ENCODE results near the gene CCDC157.
"Not testable (repeated sequence)": the region's sequence is repeated elsewhere in the genome, so short reads cannot be mapped to it uniquely, and the experiment has no call there.

DNA sequence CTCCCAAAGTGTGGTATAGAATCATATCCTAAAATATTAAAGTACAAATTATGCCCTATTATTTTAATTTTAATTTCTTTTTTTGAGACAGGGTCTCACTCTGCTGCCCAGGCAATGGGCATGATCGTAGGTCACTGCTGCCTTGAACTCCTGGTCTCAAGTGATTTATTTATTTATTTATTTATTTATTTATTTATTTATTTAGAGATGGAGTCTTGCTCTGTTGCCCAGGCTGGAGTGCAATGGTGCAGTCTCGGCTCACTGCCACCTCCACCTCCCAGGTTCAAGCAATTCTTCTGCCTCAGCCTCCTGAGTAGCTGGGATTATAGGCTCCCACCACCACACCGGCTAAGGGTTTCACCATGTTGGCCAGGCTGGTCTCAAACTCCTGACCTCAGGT, 44.2 kb downstream of the CCDC157 start:
- TF ChIP-seq ZNF8 (CRISPR knock-in tag; IDR thresholded peaks at IDR 0.05); TCF4 (CRISPR knock-in tag; IDR thresholded peaks at IDR 0.05; ENCODE audit: borderline replicate concordance); CREB5 (CRISPR knock-in tag; IDR thresholded peaks at IDR 0.05; ENCODE audit: low read depth); PPARA (CRISPR knock-in tag; IDR thresholded peaks at IDR 0.05; ENCODE audit: borderline replicate concordance); ZFP3 (CRISPR knock-in tag; IDR thresholded peaks at IDR 0.05); GLIS3 (CRISPR knock-in tag; IDR thresholded peaks at IDR 0.05); RARB (CRISPR knock-in tag; IDR thresholded peaks at IDR 0.05); ARNTL (CRISPR knock-in tag; IDR thresholded peaks at IDR 0.05; ENCODE audit: borderline replicate concordance, low read depth); POU6F1 (CRISPR knock-in tag; IDR thresholded peaks at IDR 0.05; ENCODE audit: borderline replicate concordance, low read depth); TSHZ2 (CRISPR knock-in tag; IDR thresholded peaks at IDR 0.05); ISL1 (CRISPR knock-in tag; IDR thresholded peaks at IDR 0.05); BACH2 (CRISPR knock-in tag; IDR thresholded peaks at IDR 0.05; ENCODE audit: borderline replicate concordance): not testable (repeated sequence)
- TF ChIP-seq, protein P1, sequence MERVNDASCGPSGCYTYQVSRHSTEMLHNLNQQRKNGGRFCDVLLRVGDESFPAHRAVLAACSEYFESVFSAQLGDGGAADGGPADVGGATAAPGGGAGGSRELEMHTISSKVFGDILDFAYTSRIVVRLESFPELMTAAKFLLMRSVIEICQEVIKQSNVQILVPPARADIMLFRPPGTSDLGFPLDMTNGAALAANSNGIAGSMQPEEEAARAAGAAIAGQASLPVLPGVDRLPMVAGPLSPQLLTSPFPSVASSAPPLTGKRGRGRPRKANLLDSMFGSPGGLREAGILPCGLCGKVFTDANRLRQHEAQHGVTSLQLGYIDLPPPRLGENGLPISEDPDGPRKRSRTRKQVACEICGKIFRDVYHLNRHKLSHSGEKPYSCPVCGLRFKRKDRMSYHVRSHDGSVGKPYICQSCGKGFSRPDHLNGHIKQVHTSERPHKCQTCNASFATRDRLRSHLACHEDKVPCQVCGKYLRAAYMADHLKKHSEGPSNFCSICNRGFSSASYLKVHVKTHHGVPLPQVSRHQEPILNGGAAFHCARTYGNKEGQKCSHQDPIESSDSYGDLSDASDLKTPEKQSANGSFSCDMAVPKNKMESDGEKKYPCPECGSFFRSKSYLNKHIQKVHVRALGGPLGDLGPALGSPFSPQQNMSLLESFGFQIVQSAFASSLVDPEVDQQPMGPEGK (CRISPR knock-in tag; IDR thresholded peaks at IDR 0.05; ENCODE audit: borderline replicate concordance), result not testable (repeated sequence)
- TF ChIP-seq, protein P2, sequence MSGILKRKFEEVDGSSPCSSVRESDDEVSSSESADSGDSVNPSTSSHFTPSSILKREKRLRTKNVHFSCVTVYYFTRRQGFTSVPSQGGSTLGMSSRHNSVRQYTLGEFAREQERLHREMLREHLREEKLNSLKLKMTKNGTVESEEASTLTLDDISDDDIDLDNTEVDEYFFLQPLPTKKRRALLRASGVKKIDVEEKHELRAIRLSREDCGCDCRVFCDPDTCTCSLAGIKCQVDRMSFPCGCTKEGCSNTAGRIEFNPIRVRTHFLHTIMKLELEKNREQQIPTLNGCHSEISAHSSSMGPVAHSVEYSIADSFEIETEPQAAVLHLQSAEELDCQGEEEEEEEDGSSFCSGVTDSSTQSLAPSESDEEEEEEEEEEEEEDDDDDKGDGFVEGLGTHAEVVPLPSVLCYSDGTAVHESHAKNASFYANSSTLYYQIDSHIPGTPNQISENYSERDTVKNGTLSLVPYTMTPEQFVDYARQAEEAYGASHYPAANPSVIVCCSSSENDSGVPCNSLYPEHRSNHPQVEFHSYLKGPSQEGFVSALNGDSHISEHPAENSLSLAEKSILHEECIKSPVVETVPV (CRISPR knock-in tag; IDR thresholded peaks at IDR 0.05), result not testable (repeated sequence)

Data from SK-N-SH treated with all-trans-retinoic acid at 6 μM for 48 hours (cell line).